ENCODE measurements around the gene GOLPH3. TPM values are rescaled to one million over a fixed set of nuclear protein-coding genes. Genes with fewer than 3 reads are reported as not detected.

The GOLPH3 gene
- total and polyA plus RNA-seq, 2 of the 8 experiments (the other 6 are each of a cell fraction or from before 2014, with no cell fraction given), result 53.7 to 93.6 TPM

GRCh38 chr5:32098291-32098690 lies 75.8 kb downstream of the GOLPH3 start:
- Histone ChIP-seq H3K27ac (ENCODE audit: low read depth, low read length) (no peak overlapping the region), H3K79me1 (ENCODE audit: low read depth, low read length) (no peaks in the 10 kb centered on the region; the same call in 1 of the 2 replicates), H2BK5ac (ENCODE audit: low read depth, low read length) (no peak overlapping the region), H3K79me2 (ENCODE audit: control insufficient read depth in 1 of 2, insufficient read depth in 2 of 2, low read length in 2 of 2) (no peaks in the 10 kb centered on the region), H3K14ac (ENCODE audit: insufficient read length) (no peak overlapping the region), H4K5ac (ENCODE audit: insufficient read length, low read depth, low read length) (no peak overlapping the region), H2AK5ac (ENCODE audit: low read depth, low read length) (no peak overlapping the region), H4K8ac (ENCODE audit: extremely low read depth, insufficient read depth, low read length) (no peak overlapping the region), H3K23ac (ENCODE audit: insufficient read length) (no peak overlapping the region), H3K56ac (replicated peaks; ENCODE audit: insufficient read length, low read depth, low read length) (no peak overlapping the region), H3K4ac (replicated peaks; ENCODE audit: insufficient read length, low read depth, low read length) (no peak overlapping the region), H2BK12ac (ENCODE audit: low read depth, low read length) (no peak overlapping the region), H3K18ac (ENCODE audit: extremely low read depth, low read length) (no peak overlapping the region), H3K23me2 (ENCODE audit: low read depth, low read length) (no peaks in the 10 kb centered on the region), H4K20me1 (replicated peaks in 1 of 2; ENCODE audit: control insufficient read depth in 1 of 2, insufficient read depth in 2 of 2, low read length in 2 of 2) (peaks cover 2 to 4% of the 10 kb centered on the region in 2 experiments), H2BK20ac (ENCODE audit: low read length) (no peak overlapping the region), H2BK15ac (ENCODE audit: low read length) (no peak overlapping the region), H3K9ac (replicated peaks in 1 of 4; ENCODE audit: extremely low read depth in 1 of 4, low read depth in 3 of 4, low read length in 3 of 4) (no peak overlapping the region), H3K9me3 (ENCODE audit: insufficient read depth in 2 of 2, low read depth in 1 of 2, low read length in 1 of 2) (no peaks in the 10 kb centered on the region), H3K4me1 (replicated peaks in 1 of 4; ENCODE audit: control insufficient read depth in 3 of 4, insufficient read depth in 4 of 4, low read length in 3 of 4) (no peaks in the 10 kb centered on the region), H4K91ac (replicated peaks; ENCODE audit: insufficient read length, low read length) (no peak overlapping the region), H3K27me3 (replicated peaks in 1 of 4; ENCODE audit: control insufficient read depth in 3 of 4, extremely low read depth in 1 of 4, insufficient read depth in 3 of 4, low read length in 3 of 4) (no peaks in the 10 kb centered on the region; a peak in 1 of 7 replicates), H2BK120ac (replicated peaks; ENCODE audit: low read depth, low read length) (no peak overlapping the region), H3K36me3 (ENCODE audit: control insufficient read depth in 2 of 4, insufficient read depth in 4 of 4, low read length in 3 of 4) (peaks cover 0 to 24% (median 8%) of the 10 kb centered on the region in 4 experiments; a peak in 7 of 8 replicates), H2AFZ (ENCODE audit: low read length) (no peak overlapping the region), H3K4me3 (ENCODE audit: extremely low read depth in 1 of 4, insufficient read depth in 2 of 4, low read depth in 3 of 4, low read length in 4 of 4) (no peak overlapping the region), H3K4me2 (ENCODE audit: insufficient read depth in 1 of 2, low read depth in 2 of 2, low read length in 2 of 2) (no peak overlapping the region)
- DNase-seq (ENCODE audit: low read depth in 1 of 2, low spot score in 2 of 2), result no peak
- WGBS, 2 experiments (ENCODE audit: extremely low coverage in 1 of 2, insufficient coverage in 1 of 2, insufficient read length in 1 of 2, insufficient replicate concordance in 2 of 2, low coverage in 1 of 2, low lambda C conversion rate in 2 of 2, missing lambda C conversion rate in 1 of 2), result 89% methylated on average over 9 of the region's 9 CpGs; no CpG with 5 or more reads in 1 of the 2 experiments
- ChIA-PET CTCF (ENCODE audit: partially characterized antibody) (interaction anchor here (1.0 to 1.4 kb wide), 2 partner anchors 134 to 274 kb away, joined by 3 to 4 read pairs; no protein-coding TSS in a partner anchor), POLR2A (ENCODE audit: partially characterized antibody) (no interaction called here)
- no peak for FAIRE-seq
- TF ChIP-seq SIRT6 (IDR thresholded peaks at IDR 0.05; ENCODE audit: low read length) (no peak), BCL11A (IDR thresholded peaks at IDR 0.05; ENCODE audit: low read depth in 2 of 2, low read length in 2 of 2) (no peak), NANOG (IDR thresholded peaks at IDR 0.05; ENCODE audit: insufficient read depth, low read depth, low read length, poor library complexity, severe bottlenecking) (no peak), EGR1 (IDR thresholded peaks at IDR 0.05; ENCODE audit: borderline replicate concordance, low read depth, low read length) (no peak), RNF2 (IDR thresholded peaks at IDR 0.05; ENCODE audit: borderline replicate concordance, low read depth, low read length, missing control alignments, poor library complexity, severe bottlenecking) (no peak), GTF2F1 (IDR thresholded peaks at IDR 0.05; ENCODE audit: borderline replicate concordance, low read depth, low read length) (no peak), RXRA (IDR thresholded peaks at IDR 0.05; ENCODE audit: insufficient read depth, low read depth, low read length) (no peak), YY1 (IDR thresholded peaks at IDR 0.05; ENCODE audit: low read depth, low read length) (no peak), PHF8 (conservative IDR thresholded peaks at IDR 0.05; ENCODE audit: low read depth, low read length) (no peak)
- TF ChIP-seq, protein P1, sequence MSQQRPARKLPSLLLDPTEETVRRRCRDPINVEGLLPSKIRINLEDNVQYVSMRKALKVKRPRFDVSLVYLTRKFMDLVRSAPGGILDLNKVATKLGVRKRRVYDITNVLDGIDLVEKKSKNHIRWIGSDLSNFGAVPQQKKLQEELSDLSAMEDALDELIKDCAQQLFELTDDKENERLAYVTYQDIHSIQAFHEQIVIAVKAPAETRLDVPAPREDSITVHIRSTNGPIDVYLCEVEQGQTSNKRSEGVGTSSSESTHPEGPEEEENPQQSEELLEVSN (IDR thresholded peaks at IDR 0.05), result no peak
- TF ChIP-seq, protein P2, sequence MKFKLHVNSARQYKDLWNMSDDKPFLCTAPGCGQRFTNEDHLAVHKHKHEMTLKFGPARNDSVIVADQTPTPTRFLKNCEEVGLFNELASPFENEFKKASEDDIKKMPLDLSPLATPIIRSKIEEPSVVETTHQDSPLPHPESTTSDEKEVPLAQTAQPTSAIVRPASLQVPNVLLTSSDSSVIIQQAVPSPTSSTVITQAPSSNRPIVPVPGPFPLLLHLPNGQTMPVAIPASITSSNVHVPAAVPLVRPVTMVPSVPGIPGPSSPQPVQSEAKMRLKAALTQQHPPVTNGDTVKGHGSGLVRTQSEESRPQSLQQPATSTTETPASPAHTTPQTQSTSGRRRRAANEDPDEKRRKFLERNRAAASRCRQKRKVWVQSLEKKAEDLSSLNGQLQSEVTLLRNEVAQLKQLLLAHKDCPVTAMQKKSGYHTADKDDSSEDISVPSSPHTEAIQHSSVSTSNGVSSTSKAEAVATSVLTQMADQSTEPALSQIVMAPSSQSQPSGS (IDR thresholded peaks at IDR 0.05; ENCODE audit: low read length), result no peak

Measured in H1 (cell line).